Hepatocyte (in vitro differentiated cells): Measurements from ENCODE around the gene WNT6.

ENCODE experiments used
- CTCF ChIP-seq: fragments of 200-600 bp; sonication (generic); IDR thresholded peaks from 2 replicates; pipeline ENCODE4 v1.5.1; 2016; ENCODE audit warnings: antibody characterized with exemption, mild to moderate bottlenecking; ENCODE audit not compliant: poor library complexity
- EZH2 ChIP-seq: fragments of 200-600 bp; sonication (generic); IDR thresholded peaks from 2 replicates; pipeline ENCODE4 v1.6.1; 2016; ENCODE audit warnings: antibody characterized with exemption, mild to moderate bottlenecking, borderline replicate concordance
- EZH2phosphoT487 ChIP-seq: fragments of 200-600 bp; sonication (generic); IDR thresholded peaks from one replicate; pipeline ENCODE4 v1.6.1; 2018; ENCODE audit warnings: antibody characterized with exemption, mild to moderate bottlenecking, low read depth, moderate library complexity; ENCODE audit not compliant: unreplicated experiment, severe bottlenecking

- TF ChIP-seq EZH2 (peak; percentile 20), CTCF (peak; percentile 98), EZH2phosphoT487 (no peak)
These were observed 38.7 kb downstream of the WNT6 start for GRCh38 chr2:218898109-218898878.
